Caki2 (cell line): ENCODE results near the gene DRAXIN. TPM values are rescaled to one million over a fixed set of nuclear protein-coding genes. Genes with fewer than 3 reads are reported as not detected.
A peak's percentile ranks its signal among the peaks of the same experiment; 100 is the strongest.

Experiments used
- DNase-seq: peaks from one replicate; pipeline ENCODE4 v3.0.0-alpha.2; 2015; ENCODE audit warnings: low read depth
- in situ Hi-C: cut with HindIII; loops from 2 replicates; pipeline ENCODE4 v1.10.0; 2016; ENCODE audit warnings: low sequenced_read_pairs, low pct_unique_long_range_greater_than_20kb, mixed read lengths
- total RNA-seq: library from RNA; depleted of rRNA; stranded (reverse); fragments of >200 nt; shearing (Covaris generic); gene quantifications from 2 replicates; pipeline ENCODE4 v1.2.3, GENCODE V29; 2014; ENCODE audit warnings: low replicate concordance

DRAXIN gene
- total RNA-seq, 1 experiment from 2014 or later: not detected

GRCh38 chr1:11654137-11654938, 37.2 kb upstream of the DRAXIN start, which contains the start of the genes FBXO2 and FBXO44:
Gene FBXO2, minus strand, starts transcription at chr1:11654429. Its CDS starts 89 bp downstream, at chr1:11654340.
Gene FBXO44, plus strand, starts transcription at chr1:11654877. Its CDS starts 959 bp downstream, at chr1:11655836.
- in situ Hi-C loops: no loop called here
- no peak for DNase-seq

GRCh38 chr1:11654939-11655808, 36.3 kb upstream of the DRAXIN start:
- in situ Hi-C loops: no loop called here
- DNase-seq: no peak

- DNase-seq: no peak
- in situ Hi-C loops: no loop called here
Observed at GRCh38 chr1:11657654-11658053, 33.9 kb upstream of the DRAXIN start.

GRCh38 chr1:11658542-11658941, 33.0 kb upstream of the DRAXIN start:
- in situ Hi-C loops: no loop called here
- DNase-seq: no peak

- in situ Hi-C loops: no loop called here
- no peak for DNase-seq
Observed at GRCh38 chr1:11659748-11660147, 31.8 kb upstream of the DRAXIN start.

- DNase-seq: no peak
- in situ Hi-C loops: no loop called here
Observed at GRCh38 chr1:11661103-11661502, 30.4 kb upstream of the DRAXIN start.

GRCh38 chr1:11664336-11665065, 27.0 kb upstream of the DRAXIN start:
- DNase-seq: peak; percentile 34
- in situ Hi-C loops: no loop called here

- in situ Hi-C loops: no loop called here
- no peak for DNase-seq
Observed at GRCh38 chr1:11668516-11668915, 23.0 kb upstream of the DRAXIN start.

- no peak for DNase-seq
- in situ Hi-C loops: no loop called here
Observed at GRCh38 chr1:11670747-11671146, 20.8 kb upstream of the DRAXIN start.

- no peak for DNase-seq
- in situ Hi-C loops: no loop called here
Observed at GRCh38 chr1:11671205-11671543, 20.3 kb upstream of the DRAXIN start.

- in situ Hi-C loops: no loop called here
- no peak for DNase-seq
Observed at GRCh38 chr1:11671544-11672286, 19.8 kb upstream of the DRAXIN start.

GRCh38 chr1:11673089-11673769, 18.3 kb upstream of the DRAXIN start:
- DNase-seq: no peak
- in situ Hi-C loops: no loop called here

GRCh38 chr1:11674488-11674887, 17.0 kb upstream of the DRAXIN start:
- DNase-seq: no peak
- in situ Hi-C loops: no loop called here

GRCh38 chr1:11675325-11675724, 16.2 kb upstream of the DRAXIN start:
- DNase-seq: no peak
- in situ Hi-C loops: no loop called here

GRCh38 chr1:11676386-11677103, 15.0 kb upstream of the DRAXIN start:
- in situ Hi-C loops: no loop called here
- no peak for DNase-seq

- in situ Hi-C loops: no loop called here
- DNase-seq: no peak
Observed at GRCh38 chr1:11678442-11678841, 13.1 kb upstream of the DRAXIN start.
